ENCODE measurements around the gene GPALPP1.

DNA sequence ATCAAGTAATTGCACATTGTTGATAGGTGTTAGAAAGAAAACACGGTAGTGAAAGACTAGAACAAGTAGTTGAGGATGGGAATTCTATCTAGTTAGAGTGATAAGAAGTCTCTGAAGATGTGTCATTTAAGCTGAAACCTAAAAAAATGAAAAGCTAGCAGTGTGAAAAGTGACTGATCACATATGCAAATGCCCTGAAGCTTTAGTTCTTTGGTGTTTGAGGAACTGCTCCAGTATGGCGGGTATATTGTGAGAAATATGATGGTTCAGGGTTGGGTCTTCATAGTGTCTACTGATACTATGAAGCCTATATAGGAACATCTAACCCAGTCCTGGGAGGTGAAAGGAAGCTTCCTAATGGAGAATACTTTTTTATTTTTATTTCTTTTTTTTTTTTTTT lies 45.0 kb downstream of the GPALPP1 start:
- TF ChIP-seq CTCF (IDR thresholded peaks at IDR 0.05) (no peak), POLR2A (IDR thresholded peaks at IDR 0.05) (no peak)
